GM18858 (cell line): ENCODE results near the gene ZNF148.

Experiments used
- ATAC-seq: cut with Tn5 transposase; IDR thresholded peaks from one replicate; pipeline ENCODE4 v1.9.1; 2021; ENCODE audit not compliant: unreplicated experiment

ZNF148 gene

DNA sequence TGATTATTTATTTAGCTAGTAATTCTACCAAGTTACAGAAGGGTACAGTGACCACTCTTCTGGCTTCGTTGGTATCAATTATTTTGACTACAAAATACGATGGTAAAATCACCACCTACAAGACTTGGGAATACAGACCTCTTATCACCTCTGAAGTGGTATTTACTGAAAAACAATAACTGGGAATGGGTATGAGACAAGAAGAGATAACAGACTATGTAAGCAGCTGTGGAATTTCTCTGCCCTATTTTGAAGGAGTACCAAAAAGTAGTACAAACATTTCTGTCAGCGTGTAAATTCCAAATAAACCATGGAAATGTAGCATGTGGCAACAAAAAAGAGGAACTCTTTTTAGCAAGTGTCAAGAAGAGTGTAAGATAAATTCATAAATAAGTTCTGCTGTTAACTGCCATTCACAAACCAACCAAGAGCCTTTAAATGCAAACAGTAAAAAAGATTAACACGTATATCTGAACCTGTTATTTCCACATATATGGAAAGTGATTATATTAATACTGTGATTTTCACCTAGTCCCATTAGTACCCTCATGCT is 85.6 kb downstream of the ZNF148 start:
- ATAC-seq, result no peak

DNA sequence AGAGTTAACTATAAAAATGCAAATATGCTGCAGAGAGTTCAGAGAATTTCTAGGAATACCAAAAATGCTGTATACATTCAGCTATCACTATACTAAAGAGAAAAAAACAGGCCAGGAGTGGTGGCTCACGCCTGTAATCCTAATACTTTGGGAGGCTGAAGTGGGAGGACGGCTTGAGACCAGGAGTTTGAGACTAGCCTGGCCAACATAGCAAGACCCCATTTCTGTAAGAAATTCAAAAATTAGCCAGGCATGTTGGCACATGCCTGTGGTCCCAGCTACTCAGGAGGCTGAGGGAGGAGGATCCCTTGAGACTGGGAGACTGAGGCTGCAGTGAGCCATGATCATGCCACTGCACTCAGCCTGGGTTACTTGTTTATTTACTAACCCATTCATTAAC is 87.9 kb downstream of the ZNF148 start:
- no peak for ATAC-seq

DNA sequence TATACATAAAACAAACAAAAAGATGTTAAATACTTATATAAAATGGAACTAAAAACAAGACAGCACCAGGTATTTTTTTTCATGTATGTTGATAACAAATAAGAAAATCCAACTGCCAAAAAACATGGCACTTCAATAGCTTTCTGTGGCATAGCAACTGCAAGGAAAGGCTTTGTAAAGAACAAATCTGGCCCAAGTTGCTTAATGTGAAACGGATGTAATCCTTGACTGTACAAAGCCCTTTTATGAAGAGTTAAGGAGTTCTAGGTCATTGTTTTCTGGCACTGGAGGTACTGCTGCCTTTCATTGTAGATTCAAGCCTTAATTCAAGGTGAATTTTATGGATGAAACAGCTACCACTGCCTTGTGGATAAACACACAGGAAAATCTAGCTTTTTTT is 93.7 kb downstream of the ZNF148 start:
- ATAC-seq, result no peak

DNA sequence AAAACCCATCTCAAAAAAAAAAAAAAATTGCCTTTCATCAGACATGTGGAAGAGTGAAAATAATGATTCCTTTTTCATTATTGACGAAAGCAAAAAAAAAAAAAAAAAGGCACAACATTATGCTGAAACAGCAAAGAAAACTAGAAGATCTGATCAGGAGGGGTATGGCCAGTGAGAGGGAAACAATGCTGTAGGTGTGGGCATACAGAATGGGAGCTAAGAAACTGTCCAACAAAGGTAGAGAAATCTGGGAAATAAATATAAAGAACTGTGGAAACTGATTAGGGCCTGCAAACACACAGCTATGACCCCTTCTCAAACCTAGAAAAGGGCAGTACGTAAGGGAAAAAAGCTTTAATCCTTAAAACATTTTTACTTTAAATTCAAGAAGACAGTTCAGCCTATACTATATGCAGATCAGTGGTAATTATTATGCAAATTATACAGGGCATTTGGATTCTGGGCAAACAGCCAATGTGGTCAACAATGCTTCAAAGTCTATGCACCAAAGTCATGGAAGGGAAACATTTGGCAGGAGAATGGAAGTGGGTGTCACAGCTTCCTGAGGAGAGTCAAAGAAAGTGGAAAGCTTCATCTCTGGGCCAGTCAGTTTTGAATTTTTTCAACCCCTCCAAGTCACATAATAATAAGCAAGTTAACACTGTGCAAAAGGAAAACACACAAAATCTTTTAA is 94.3 kb downstream of the ZNF148 start:
- no peak for ATAC-seq

DNA sequence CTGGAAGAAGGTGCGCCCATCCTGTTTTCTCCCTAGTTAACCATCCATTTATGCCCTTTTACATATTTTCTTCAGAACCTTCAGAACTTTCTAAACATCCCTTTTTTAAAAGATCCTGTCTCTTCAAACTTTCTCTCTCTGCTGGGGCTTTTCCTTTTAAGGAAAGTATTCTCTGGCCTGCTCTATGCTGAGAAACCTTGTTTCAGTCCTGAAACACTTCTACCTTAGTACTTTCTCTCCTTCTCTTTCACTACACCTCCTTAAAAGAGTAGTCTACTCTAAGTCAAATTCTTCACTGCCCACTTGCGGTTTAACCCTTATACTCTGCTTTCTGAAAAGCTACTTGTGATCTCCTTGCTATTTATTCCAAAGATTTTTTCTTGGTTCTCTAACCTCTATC is 97.0 kb downstream of the ZNF148 start:
- no peak for ATAC-seq

DNA sequence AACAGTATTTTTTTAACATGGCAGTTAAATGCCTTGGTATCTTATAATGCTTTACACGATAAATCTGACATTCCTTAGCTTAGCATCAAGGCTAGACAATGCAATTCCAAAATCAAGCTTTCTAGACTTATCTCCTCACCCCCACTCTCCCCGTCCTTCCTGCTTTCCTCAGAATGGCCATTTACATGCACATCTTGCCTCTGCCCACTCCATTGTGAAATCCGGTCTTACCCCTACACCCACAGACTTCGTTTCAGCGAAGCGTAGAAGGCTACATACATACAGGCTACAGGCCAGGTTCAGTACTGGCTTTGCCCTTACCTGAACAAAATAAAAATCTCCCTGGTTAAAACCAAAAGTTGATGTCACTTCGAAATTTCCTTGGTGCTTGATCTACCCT is 104.0 kb downstream of the ZNF148 start:
- no peak for ATAC-seq

DNA sequence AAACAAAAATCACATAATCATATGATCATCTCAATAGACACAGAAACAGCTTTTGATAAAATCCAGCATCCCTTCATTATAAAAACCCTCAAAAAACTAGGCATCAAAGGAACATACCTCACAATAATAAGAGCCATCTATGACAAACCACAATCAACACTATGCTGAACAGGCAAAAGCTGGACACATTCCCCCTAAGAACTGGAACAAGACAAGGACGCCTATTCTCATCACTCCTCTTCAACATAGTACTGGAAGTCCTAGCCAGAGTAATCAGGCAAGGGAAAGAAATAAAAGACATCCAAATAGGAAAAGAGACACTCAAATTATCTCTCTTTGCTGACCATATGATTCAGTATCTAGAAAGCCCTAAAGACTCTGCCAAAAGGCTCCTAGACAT is 107.7 kb downstream of the ZNF148 start:
- ATAC-seq, result no peak

DNA sequence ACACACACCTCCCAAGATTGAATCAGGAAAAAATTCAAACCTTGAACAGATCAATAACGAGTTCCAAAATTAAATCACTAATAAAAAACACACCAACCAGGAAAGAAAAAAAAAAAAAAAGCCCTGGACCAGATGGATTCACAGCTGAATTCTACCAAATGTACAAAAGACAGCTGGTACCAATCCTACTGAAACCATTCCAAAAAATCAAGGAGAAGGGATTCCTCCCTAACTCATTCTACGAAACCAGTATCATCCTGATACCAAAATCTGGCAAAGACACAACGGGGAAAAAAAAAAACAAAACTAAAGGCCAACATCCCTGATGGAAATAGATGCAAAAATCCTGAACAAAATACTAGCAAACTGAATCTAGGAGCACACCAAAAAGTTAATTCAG is 108.2 kb downstream of the ZNF148 start:
- ATAC-seq, result no peak

DNA sequence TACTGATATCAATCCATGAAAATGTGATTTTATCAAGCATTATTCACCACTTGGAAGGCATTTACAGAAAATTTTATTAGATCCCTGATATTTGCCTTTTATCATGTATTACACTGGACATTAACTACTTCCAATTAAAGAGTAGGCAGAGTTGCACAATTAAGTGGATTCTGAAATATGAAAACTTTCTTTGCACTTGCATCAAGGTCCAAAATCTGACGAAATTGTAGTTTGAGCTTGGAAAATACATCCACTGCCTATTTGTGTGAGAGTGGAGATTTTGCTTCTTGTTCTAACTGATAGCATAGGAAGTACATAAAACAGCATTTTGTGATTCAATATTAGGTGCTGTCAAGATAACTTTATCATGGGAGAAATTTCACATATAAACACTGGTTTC is 113.0 kb downstream of the ZNF148 start:
- no peak for ATAC-seq

DNA sequence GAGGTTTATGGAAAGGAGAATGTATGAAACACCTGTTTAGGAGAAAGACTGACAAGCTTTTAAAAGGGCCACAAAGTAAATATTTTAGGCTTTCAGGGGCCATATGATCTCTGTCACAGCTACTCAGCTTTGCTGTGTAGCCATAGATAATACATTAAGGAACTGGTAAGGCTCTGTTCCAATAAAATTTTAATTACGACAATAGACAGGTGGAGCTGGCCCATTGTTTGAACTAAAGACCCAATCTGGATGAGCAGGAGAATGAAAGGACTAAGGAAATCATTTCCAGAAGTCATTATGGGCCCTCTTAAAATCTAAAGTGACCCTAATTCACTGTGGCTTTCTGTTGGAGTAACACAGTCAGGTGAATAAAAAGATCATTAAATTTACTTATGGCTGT is 114.1 kb downstream of the ZNF148 start:
- no peak for ATAC-seq

DNA sequence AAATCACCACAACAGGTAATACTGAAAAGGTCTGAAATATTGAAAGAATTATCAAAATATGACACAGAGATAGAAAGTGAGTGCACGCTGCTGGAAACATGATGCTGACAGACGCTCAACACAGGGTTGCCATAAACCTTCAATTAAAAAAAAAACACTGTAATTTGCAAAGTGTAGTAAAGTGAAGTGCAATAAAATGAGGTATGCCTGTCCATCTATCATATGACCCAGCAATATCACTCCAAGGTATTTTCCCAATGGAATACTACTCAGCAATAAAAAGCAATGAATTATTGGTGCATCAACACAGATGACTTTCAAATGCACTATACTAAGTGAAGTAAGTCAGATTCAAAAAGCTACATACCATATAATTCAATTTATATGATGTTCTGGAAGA is 115.0 kb downstream of the ZNF148 start:
- no peak for ATAC-seq

DNA sequence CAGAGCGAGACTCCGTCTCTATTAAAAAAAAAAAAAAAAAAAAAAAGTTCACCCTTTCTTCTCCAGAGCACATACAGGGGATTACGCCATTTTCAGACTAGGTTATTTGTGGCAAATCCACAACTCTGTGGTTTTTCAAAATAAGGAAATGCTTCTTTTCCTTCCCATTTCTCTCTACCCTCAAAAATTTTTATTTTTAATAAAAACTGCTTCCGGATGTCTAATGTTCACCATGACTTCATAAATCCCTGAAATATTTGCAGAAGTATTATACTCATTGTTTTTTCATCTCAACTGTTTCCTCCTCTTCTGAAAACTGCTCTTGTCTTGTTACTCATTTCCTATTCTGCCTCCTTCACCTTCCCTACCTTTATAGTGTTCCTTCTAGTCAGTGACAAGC is 117.6 kb downstream of the ZNF148 start:
- ATAC-seq, result no peak

DNA sequence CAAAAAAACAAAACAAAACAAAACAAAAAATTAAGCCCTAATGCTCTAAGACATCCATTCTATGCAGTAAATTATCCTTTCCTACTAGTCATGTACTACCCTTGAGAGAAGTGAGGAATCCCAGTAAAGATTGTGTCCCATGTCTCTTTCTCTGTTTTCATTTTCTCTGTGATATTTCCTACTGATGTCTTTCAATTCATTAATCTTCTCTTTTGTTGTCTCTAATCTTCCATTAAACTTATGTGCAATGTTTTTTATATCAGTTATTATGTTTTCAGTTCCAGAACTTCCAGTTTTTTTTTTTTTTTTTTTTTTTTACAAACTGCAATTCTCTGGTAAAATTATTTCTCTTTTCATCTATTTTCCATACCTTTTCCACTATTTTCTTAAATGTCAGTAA is 118.5 kb downstream of the ZNF148 start:
- ATAC-seq, result no peak

DNA sequence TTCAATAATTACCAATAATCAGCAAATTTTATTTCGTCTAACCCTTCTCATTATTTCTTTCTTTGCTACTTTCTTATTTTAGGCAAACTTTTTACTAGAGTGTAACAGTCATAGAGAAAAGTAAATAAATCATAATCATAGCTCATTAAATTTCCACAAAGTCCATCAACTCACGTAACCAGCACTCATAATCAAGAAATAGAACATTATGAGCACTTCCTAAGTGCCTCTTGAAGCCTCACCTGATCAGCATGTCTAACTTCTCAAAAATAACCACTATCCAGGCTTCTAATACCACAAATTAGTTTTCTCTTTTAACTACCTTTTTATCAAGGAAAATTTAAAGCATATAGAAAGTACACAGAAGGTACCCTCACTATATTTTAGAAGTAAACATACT is 124.2 kb downstream of the ZNF148 start:
- ATAC-seq, result no peak

DNA sequence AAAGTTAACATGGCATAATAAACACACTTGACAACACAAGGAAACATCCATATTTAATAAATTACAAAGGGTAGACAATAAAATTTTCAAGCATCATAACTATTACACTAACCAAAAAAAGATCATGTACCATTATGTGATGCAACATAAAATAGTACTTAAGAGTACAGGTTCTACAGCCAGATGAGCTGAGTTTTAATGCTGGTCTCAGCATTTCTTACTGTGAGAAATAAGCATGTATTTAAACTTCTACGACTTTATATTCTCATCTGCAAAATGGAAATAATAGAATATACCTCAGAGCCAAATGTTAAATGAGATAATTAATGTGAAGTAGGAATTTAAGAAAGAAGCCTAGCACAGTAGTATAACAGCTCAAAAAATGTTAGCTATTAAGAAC is 128.9 kb downstream of the ZNF148 start:
- no peak for ATAC-seq

DNA sequence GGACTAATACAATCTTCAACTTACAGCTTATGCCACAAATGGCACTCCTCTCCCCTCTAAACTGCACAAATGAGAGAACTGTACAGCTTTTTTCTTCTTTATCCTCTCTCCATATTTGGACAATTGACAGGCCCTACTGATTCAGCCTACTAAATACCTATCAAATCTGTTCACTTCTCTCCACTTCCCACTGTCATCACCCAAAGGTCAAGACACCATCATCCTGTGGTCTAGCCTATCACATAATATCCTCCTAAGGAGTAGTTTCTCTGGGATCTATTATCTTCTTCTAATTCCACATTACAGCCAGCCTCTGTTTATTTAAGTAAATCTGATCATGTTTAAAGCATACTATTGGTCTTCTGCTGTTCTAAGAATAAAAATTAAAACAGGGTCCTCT is 129.6 kb downstream of the ZNF148 start:
- no peak for ATAC-seq

DNA sequence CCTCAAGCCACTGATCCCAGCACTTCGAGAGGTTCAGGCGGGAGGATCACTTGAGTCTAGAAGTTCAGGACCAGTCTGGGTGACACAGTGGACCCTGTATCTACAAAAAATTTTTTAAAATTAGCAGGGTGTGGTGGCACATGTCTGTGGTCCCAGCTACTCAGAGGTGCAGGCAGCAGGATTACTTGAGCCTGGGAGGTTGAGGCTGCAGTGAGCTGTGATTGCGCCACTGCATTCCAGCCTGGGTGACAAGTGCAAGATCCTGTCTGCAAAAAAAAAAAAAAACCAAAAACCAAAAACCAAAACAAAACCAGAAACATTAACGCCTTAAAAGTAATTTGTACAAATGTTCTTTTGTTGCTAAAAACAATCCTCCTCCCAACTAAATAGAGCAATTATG is 134.6 kb downstream of the ZNF148 start:
- ATAC-seq, result no peak

DNA sequence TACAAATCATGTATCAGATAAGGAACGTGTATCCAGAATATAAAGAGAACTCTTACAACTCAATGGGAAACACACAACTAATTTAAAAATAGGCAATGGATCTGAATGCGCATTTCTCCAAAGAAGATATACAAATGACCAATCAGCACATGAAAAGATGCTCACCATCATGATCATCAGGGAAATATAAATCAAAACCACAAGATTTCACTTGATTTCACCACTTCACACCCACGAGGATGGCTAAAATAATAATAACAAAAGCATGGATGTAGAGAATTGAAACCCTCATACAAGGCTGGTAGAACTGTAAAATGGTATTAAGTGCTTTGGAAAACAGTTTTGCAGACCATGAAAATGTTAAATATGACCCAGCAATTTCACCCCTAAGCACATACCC is 135.9 kb downstream of the ZNF148 start:
- no peak for ATAC-seq

DNA sequence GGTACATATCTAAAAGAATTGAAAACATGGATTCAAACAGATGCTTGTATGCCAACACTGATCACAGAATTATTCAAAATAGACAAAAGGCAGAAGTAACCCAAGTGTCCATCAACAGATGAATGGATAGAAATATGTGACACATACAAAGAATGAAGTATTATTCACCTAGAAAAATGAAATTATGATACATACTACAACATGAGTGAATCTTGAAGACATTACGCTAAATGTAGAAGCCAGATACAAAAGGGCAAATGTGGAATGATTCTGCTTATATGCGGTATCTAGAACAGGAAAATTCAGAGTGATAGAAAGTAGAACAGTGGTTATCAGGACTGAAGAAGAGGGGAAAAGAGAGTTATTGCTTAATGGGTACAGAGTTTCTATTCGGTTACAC is 136.4 kb downstream of the ZNF148 start:
- no peak for ATAC-seq

DNA sequence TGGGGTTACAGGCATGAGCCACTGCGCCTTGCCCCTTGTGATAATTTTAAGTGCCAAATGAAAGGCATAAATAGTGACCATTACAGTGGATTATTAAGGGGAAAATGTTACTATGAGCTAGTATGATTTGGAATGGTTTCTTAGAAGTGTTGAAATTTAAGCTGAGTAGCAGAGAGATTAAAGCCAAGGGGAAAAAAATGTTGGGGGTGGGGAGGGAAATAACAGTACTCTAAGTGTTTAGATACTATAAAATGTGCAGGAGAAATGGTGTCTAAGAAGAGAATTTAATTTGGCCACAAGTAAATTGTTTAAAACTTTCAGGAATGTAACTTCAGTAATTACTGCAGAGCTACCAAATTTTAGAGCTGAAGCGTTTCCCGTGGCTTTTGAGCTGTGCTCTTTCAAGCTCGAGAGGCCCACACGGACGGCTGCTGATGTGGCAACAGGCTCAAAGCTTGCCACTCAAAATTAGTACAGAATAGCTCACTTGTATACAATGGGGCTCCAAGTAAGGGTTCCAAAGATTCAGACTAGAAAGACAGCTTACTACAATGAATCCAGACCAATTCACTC is 138.7 kb downstream of the ZNF148 start:
- ATAC-seq, result no peak

DNA sequence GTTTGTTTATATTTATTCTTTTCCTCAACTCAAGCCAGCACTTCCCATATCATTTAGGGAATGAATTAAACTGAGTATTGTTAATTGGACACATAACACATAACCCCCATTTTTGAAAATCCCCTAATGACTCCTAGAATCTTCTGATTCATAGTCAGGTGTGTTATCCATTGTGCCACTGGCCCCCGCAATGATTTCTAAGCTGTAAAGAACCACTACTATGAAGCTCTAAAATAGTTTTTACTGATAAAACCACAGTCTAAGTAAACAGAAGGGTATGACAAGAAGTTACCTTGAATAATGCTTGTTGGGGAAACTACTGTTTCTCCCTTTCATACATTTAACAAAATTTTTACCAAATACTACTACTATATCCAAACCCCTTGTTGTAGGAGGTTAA is 140.3 kb downstream of the ZNF148 start:
- ATAC-seq, result no peak

DNA sequence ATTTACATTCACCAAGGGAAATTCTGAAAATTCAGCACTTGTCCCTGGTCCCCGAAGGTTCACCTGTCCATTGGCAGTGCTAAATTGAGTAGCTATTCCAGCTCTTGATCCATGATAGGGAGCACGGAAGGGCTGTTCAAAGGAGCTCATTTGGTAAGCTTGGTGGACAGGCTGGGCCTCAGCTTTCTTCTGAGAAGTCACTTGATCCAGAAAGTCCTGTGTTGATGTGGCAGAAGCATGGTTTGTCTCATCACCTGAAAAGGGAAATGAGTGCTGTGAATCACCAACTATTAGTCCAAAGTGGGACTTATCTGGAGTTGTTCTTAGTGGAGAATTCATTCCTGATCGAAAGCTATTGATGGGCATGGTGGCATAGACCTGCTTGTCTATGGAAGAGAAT is 142.7 kb downstream of the ZNF148 start:
- no peak for ATAC-seq

DNA sequence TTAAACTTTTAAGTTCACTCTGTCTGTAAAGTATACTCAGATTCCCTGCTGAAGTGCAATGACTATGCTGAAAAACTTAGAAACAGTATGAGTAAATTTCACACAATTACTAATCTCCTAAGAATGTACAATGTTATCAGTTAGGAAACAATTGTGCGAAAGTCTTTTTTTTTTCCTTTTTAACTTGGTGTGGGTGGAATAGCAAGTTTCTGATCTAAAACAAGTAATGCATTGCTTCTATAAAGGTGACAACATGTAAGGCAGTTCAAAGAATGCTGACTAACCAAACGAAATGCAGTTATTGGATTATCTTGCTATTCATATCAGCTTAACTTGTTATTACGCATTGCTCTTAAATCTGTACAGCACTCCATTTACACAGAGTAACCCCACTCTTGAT is 143.2 kb downstream of the ZNF148 start:
- no peak for ATAC-seq
